C1 segment of cervical spinal cord (tissue), 14 donors: ENCODE results near the gene PSMD3.

Experiments
- DNase-seq, 14 donors: peaks; one replicate each; lab custom pipeline; 2025; lab: John Stamatoyannopoulos, UW

The PSMD3 gene

DNA sequence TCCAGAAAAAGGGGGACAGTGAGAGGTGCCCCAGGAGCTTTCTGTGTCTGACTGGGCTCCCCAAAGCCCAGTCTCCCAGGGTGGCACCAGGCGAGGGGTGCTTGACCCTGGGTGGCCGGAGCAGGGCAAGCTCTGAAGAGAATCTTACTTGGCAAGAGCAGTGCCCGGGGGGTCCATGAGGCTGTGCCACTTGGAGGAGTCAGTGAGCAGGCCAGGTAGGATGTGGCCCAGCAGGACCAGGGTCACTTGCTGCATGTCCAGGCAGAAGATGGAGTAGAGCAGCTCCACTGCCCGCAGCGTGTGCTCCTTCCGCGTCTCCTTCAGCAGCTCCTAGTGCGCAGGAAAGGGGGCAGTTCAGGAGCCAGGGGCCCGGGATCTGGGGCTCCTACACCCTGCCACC lies 41.9 kb downstream of the PSMD3 start:
- no peak for DNase-seq

DNA sequence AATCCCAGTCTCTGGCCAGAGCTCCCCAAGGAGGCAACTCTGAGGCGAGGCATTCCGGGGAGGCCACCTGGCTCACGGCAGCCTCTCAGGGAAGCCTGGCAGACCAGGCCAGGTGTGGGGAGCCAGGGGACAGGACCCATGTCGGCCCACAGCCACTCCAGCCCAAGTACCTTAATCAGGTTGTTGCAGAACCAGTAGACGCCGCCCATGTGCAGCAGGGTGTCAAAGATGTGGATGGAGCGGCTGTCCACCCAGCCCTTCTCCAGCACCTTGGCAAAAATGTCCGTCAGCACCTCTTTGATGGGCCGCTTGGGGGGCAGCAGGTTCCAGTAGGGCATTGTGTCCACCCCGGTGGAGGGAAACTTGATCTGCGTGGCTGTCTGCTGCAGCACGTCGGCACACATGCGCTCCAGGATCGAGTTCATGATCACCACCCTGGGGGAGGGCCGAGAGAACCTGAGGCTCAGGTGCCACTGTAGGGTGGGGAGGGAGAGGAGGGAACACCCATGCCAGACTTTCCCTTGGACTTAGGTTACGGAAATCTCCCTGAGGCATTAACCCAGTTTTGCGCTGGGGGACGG lies 42.4 kb downstream of the PSMD3 start:
- DNase-seq, result no peak

DNA sequence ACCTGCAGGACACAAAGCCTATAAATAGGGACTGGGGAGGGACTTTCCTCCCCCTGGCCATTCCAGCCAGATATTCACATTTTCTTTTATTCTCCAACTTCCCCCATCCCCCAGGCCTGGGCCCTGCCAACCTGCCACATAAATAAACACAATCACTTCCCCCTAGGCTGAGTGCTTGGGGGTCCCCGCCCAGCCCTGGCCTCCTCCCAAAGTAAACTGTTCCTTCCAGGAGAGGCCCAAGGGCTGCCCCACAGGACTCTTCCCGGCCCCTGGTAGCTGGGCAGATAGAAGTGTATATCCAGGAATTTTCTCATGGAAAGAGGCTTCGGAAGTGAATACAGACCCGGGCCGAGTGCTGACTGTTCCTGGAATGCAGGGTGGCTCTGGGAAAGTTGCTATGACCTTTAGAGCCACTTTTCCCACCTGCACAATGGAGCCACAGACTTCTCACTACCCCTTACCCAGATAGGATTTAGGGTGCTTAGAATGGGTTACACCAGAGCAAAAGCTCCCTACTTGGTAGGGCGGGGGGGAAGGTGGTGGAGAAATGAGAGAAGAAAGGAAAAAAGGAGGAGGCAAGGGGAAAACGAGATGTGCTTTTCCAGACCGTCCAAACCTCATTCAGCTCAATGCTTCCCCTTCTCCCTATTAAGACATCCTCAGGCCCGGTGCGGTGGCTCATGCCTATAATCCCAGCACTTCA lies 43.1 kb downstream of the PSMD3 start:
- DNase-seq, result no peak

DNA sequence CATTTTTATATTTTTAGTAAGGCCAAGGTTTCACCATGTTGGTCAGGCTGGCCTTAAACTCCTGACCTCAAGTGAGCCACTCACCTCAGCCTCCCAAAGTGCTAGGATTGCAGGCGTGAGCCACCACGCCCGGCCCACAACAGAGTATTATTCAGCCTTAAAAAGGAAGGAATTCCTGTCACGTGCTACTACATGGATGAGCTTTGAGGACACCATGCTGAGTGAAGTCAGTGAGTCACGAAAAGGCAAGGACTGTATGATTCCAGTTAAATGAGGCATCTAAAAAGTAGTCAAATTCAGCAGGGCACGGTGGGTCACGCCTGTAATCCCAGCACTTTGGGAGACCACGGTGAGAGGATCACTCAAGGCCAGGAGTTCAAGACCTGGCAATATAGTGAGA lies 44.3 kb downstream of the PSMD3 start:
- no peak for DNase-seq

DNA sequence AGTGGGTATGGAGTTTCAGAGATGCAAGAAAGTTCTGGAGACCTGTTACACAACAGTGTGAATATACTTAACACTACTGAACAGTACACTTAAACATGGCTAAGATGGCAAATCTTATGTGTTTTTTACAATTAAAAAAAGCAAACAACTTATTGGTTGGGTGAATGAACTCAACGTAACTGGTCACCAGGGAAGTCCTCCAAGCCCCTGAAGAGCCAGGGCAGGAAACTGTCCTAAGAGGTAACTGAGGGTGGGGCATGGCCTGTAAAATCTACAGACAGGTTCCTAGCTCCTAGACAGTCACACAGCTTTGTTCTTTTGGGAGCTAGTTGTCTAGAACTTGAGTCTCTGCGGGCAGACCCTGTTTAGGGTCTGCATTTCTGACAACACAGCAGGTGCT lies 45.0 kb downstream of the PSMD3 start:
- no peak for DNase-seq

DNA sequence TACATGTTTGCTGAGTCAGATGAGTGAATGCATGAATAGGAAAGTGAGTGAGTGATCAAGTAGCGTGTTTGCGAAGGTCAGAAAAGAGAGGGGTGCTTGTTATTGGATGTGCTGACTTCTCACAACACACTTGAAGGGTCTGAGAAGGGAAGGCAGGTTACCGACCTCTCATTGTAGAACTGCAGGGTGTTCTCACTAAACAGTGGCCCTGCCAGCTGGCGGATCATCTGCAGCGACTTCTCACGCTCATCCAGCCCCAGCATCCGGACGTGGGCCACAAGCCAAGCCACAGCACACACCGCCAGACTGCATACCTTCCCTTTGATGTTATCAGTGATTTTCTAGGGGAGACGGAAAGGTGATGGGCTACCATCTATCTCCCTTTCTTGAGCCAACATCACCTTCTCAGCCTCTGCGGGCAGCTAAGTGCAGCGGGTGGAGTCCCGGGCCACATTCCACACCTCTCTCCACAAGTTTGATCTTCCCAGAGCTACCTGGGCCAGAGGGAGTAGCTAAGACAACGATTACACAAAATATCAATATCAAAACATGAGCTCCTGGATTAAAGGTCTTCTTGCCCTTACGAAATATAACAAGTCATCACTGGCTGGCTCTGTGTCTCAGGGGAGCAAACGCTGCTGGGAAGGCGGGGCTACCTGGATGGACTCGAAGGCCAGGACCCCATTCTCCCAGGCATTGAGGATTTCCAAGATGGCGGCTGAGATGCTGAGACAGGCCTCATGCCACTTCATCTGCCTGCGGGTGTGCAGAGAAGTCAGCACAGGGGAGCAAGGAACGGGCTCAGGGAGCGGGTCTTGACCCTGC lies 45.6 kb downstream of the PSMD3 start:
- DNase-seq, result no peak

DNA sequence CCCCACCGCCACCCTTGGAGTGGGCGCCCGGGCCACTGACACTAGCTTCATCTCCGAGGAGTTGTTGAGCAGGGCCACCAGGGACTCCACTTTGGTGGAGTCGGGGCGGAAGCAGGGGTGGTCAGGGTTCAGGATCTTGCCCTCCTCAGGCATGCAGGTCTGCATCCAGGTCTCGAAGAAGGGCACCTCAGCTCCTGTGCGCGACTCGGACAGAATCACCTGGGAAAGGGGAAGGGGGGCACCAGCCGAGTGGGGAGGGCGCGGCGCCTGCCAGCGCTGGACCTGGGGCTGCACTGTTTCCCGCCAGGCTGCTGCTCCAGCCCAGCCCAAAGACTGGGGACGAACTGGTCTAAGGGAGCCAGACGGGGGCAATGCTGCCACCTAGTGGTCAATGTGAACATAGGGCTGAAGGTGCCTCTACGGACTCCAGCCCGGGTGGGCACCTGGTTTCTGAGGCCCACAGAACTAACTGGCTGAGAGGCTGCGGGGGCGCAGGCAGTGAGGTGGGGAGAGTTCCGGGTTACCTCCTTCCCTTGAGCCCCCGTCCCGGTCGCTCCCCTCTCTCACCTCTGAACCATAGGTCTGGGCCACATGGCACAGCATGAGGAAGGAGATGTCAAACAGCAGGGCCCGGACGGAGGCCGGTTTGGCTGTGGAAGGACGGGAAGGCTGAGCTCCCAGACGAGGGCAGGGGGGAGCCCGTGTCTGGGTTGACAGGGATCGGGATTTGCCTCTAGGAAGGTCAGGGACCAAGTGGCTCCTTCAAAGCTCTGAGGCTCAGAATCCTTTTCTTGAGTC lies 46.4 kb downstream of the PSMD3 start:
- peak in 11 of 14 donors; percentile 14 to 68 (median 39) for DNase-seq

DNA sequence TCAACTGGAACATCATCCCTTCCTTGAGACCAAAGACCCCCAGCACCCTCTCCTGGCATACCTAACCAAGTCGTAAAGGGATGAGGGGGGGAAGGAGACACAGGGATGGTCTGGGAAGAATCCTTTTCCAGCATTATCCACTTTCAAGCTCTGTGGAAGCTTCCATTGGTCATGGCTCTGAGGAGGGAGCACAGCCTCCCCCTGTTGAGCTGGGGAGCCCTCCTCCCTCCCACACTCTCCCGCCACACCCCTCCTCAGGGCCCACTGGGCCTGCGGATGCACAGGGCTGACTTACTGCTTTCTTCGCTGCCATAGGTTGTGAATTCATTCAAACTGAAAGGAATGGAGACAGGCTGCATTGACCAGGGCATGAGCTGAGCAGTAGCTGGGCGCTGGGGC lies 47.0 kb downstream of the PSMD3 start:
- DNase-seq, result no peak

DNA sequence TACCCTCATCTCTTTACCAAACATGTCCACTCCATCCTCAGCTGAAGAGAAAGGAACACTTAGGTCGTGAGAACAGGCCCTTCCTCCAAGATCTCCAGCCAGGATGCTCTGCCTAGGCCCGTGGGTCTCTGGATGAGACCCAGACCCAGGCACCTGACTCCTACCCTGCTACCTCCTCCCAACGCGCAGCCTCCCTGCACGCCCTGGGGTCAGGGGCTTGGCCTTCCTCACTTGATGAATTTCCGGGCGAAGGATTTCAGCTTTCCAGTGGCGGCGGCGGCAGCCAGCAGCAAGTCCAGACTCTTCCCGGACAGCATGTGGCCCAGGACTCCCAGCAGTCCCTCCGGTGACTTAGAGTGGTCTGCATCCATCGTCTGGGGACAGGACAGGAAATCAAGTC lies 48.0 kb downstream of the PSMD3 start:
- no peak for DNase-seq

DNA sequence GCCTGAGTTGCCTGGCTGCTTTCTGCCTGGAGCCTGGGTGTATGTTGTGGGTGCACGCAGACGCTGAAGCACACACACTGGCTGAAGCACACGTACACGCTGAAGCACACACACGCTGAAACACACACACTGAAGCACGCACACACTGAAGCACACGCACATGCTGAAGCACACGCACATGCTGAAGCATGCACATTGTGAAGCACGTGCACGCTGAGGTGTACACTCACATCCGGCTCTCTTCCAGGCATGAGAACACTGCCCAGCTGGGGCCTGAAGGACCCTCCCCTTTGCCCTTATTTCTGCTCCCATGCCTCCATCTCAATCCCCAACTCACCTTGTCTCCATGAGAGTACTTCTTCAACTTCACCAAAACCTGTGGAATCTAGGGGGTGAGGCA lies 51.1 kb downstream of the PSMD3 start:
- DNase-seq, result no peak

DNA sequence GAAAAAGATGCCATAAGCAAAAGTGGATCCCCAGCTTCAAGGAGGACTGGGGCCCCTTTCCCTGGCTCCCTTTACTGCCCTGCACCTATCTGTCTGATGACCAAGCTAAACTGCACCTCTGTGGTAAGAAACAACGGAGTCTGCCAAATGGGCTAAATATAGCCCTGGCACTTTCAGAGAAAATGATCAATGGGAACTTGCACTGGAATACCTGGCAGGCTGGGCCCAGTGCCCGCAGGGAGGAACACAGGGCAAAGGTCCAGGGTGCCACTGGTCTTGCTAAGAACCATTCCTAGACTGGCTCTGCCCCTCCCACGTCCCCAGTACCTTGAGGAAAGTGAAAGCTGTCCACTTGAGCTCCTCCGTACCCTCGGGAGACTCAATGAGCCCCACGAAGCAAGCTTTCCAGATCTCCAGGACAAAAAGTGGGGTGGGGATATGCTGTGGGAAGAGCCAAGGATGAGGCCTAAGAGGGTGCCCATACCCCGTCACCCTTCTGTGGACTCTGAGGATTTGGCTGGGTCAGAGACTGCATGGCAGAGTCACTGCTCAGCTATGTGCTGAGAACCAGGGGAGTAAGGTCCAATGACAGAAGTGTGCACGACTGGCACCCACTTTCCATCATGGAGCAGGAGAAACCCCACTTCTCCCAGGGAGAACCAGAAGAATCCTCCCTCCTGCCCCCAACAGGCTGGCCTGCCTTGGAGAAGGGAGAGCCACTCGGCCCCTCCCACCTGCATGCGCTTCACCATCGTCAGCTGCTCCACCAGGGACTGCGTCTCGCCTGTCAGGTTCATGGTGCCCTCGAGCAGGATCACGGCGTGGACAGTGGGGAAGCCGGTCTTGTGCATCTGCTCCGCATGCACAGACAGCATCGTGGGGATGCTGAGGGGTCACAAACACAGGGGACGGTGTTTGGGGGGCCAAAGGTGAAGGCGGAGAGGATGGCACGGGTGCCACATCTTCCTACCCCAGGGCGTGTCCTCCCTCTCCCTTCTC lies 52.0 kb downstream of the PSMD3 start:
- DNase-seq, result no peak

DNA sequence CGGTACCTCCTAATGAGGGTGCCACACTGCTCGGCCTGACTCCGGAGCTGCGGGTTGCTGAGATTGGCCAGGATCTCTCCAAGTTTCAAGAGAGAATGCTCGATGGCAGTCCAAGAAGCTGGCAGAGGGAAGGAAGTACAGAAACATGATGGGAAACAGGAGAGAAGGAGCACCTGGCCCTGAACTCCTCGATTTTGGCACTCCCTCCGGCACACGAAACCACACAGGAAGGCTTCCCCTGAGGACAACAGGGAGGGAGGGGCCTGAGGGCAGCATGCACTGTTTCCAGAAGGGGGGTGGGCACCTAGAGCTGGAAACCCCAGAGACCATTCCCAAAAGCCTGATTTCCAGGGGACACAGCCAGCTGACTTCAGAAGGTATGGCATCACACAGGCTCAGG lies 52.7 kb downstream of the PSMD3 start:
- no peak for DNase-seq

DNA sequence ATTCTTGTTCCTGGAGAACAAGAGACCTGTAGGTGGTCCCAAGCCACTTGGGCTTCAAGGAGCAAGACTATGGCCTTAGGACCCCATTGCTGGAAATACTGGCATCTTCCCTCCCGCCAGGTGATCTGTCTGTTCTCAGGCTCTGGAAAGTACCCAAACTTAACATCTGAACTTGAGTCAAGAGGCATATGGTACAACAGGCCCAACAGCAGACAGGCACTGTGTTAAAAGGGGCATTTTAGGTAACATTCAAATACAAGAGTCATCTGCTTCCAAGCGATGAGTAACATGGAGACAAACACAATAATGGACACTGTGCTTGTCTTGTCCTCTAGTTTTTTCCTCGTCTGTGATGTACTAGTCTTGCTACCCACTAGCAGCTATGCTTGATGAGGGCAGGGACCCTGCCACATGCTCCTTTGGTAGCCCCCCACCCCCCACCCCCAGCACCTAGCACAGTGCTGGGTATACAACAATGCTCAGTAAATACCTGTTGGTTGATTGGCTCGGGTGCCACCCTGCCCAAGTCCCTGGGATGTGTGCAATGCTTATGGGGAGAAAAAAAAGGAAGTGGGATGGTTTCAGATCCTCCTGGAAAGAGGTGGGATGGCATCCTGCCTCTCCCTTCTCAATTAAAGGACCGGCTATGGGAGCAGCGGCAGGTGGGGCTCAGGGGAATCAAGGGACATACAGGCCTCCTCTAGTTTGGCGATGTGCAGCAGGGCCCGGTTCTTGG lies 54.0 kb downstream of the PSMD3 start:
- DNase-seq, result peak in 1 of 14 donors; percentile 30

DNA sequence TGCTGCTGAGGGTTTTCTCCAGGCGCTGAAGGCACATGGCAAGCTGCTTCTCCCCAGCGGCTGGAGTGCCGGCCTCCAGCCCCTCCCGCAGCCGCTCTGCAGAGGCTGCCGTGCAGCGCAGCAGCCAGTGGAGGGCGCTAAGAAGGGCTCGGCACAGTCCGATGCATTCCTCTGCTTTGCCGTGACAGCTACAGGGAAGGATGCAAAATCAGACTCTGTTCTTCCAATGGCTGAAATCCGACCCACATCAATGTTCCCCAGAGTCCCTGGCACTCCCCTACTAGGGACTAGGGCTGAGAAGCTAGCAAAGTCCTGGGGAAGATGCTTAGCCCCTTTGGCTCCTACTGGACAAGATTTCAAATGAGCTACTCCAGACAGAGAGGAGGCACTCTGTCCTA lies 54.6 kb downstream of the PSMD3 start:
- peak in 4 of 14 donors; percentile 16 to 70 (median 19) for DNase-seq

DNA sequence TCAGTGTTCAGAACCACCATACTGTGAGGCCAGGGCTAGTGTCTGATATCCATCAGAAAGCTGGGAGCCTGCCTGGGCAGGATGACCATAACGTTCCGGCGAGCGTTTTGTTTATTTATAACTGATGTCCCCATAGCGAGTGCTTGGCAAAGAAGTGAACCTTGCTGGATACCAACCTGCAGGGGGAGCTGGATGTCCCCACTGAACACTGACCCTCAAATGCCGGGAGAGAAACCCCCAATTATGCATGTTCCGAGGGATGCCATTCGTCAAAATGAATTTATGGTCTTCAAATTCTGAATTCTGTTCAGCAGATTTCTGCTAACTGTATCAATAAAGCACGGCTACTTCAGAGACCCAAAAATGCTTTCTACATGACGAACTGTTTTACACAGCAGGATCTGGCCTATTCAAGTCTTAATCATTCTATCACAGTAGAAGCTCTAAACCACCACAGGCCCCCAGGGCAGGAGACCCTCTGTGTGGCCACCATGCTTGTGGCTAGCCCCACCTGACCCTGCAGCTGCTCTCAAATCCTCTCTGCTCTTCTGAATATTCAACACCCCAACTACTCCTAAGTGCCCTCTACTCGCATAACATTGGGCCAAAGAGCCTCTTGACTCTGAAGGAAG lies 58.4 kb downstream of the PSMD3 start:
- DNase-seq, result peak in 2 of 14 donors; percentile 4 to 85

DNA sequence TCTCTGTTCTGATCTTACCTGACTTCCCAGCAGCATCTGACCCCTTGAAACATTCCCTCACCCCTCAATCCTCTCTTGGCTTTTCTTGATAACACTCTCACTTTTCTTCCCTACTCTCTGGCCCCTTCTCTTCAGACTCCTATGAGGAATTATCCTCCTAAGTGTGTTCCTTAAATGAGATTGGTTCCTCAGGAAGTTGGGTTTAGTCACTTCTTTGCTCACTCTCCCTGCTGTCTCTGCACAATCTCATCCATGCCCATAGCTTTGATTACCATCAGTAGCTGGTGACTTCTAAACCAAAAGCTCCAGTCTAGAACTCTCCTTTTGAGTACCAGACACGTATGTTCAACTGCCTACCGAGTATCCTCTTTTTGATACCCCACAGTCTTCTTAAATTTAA lies 60.6 kb downstream of the PSMD3 start:
- no peak for DNase-seq
